Omental fat pad (tissue), 4 donors: Measurements from ENCODE around the gene SV2B. TPM values are rescaled to one million over a fixed set of nuclear protein-coding genes. Genes with fewer than 3 reads are reported as not detected.

Experiments
- ATAC-seq: fragments of 150-250 bp; one replicate; pipeline ENCODE4 v1.9.1; 2016; ENCODE audit warnings: mild to moderate bottlenecking, moderate library complexity; ENCODE audit not compliant: low FRiP score
- DNase-seq: peaks from one replicate; pipeline ENCODE4 v3.0.0-alpha.2; 2019; ENCODE audit warnings: low spot score
- total RNA-seq, 4 donors: library from RNA; depleted of rRNA; stranded (reverse); fragments of >200 nt; gene quantifications; one replicate each; pipeline ENCODE4 v1.1.0, GENCODE V29; 2016
- TF ChIP-seq, protein P1 (sequence below), 3 donors: fragments of 450-650 bp; IDR thresholded peaks; one replicate each; pipeline ENCODE4 v1.5.1; 2016 to 2017; ENCODE audit warnings: antibody characterized with exemption in 3 of 3, mild to moderate bottlenecking in 3 of 3, moderate library complexity in 2 of 3

SV2B gene
- total RNA-seq, 4 donors from 2014 or later = 1.3 to 9.6 (median 4.2) TPM

DNA sequence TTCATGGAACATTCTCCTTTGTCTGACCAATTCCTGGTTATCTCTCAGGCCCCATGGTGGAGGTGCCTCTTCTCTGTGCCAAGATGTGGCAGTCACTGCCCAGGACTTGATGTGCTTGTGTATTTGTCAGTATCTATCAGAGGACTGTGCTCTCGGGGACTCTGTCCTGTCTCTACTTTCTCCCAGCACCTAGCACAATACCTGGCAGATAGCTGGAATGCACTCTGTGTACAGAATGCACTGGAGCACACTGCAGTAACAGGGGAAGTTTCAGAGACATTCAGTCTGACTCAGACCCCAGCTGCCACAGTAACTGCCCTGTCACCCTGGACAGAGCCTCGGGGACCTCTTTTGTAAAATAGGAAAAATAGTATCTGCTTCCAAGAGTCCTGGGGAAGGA is 34.6 kb upstream of the SV2B start:
- DNase-seq (no peak), ATAC-seq (no peak)
- TF ChIP-seq, protein P1, sequence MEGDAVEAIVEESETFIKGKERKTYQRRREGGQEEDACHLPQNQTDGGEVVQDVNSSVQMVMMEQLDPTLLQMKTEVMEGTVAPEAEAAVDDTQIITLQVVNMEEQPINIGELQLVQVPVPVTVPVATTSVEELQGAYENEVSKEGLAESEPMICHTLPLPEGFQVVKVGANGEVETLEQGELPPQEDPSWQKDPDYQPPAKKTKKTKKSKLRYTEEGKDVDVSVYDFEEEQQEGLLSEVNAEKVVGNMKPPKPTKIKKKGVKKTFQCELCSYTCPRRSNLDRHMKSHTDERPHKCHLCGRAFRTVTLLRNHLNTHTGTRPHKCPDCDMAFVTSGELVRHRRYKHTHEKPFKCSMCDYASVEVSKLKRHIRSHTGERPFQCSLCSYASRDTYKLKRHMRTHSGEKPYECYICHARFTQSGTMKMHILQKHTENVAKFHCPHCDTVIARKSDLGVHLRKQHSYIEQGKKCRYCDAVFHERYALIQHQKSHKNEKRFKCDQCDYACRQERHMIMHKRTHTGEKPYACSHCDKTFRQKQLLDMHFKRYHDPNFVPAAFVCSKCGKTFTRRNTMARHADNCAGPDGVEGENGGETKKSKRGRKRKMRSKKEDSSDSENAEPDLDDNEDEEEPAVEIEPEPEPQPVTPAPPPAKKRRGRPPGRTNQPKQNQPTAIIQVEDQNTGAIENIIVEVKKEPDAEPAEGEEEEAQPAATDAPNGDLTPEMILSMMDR (IDR thresholded peaks at IDR 0.05) = no peak

DNA sequence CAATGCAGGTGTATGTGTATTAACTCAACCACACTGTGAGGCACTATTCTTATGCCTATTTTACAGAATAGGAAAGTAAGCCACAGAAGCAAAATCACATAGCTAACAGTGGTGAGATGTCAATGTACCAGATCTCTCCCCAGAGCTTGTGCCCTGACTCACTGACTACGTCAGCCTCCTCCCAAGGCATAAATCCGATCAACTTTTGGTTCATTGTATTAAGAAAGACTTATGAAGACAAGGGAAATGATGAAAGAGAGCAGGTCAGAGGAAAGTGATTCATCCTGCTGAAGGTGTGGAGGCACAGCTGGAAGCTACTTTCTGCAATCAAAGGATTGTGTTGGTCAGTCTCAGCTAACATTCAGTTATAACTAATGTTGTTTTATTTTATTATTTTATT is 33.0 kb upstream of the SV2B start:
- TF ChIP-seq, protein P1 (IDR thresholded peaks at IDR 0.05) = no peak
- ATAC-seq (no peak), DNase-seq (no peak)

- ATAC-seq (no peak), DNase-seq (no peak)
- TF ChIP-seq, protein P1 (IDR thresholded peaks at IDR 0.05) = no peak
These were observed 31.6 kb upstream of the SV2B start for GRCh38 chr15:91068436-91068835.

GRCh38 chr15:91068966-91069365 is 31.1 kb upstream of the SV2B start:
- TF ChIP-seq, protein P1 (IDR thresholded peaks at IDR 0.05) = no peak
- ATAC-seq = no peak
- DNase-seq = no peak

GRCh38 chr15:91070872-91071271 is 29.2 kb upstream of the SV2B start:
- ATAC-seq (no peak), DNase-seq (no peak)
- TF ChIP-seq, protein P1 (IDR thresholded peaks at IDR 0.05) = no peak

- ATAC-seq (no peak), DNase-seq (no peak)
- TF ChIP-seq, protein P1 (IDR thresholded peaks at IDR 0.05) = no peak
These were observed 27.9 kb upstream of the SV2B start for GRCh38 chr15:91072161-91072560.

DNA sequence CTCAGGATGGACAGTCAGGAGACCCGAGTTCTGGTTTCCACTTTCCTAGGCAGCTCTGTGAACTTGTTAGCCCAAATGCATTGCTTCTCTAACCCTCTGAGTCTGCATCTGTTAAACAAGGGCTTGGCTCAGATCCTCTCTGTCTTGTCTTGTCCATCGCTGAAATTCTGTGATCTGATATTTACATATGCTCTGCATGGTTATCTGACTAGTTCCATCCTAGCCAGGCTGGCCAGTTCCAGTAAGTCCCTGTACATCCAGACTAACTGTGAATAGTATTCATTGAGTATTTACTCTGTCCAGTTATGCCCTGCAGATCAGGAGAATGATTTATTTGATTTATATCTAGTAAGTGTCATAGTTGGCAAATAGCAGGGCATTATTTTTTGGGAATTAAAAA is 27.0 kb upstream of the SV2B start:
- ATAC-seq (no peak), DNase-seq (no peak)
- TF ChIP-seq, protein P1 (IDR thresholded peaks at IDR 0.05) = no peak
